ENCODE results near the gene PACS1. TPM values are rescaled to one million over a fixed set of nuclear protein-coding genes. Genes with fewer than 3 reads are reported as not detected.

The PACS1 gene
- total and polyA plus RNA-seq, 4 experiments from 2014 or later = 13.7 to 262 (median 177) TPM

- peaks cover 12 to 55% of the 10 kb centered on the region in 2 donors for H3K36me3 Mint-ChIP-seq
- ChIA-PET CTCF (ENCODE audit: partially characterized antibody) (interaction anchor here (0.7 to 2.4 kb wide), 6 partner anchors 12 to 46 kb away, joined by 3 to 9 read pairs (median 3); partner anchors contain the start of gene YIF1A), POLR2A (ENCODE audit: partially characterized antibody) (interaction anchor here (0.6 to 8.2 kb wide), 11 partner anchors 15 to 653 kb away, joined by 3 to 167 read pairs (median 3); partner anchors contain the start of genes BRMS1, CCDC85B, CNIH2 and TMEM151A)
- H3K27me3 ChIP-seq (ENCODE audit: insufficient read depth, low read length) = no peaks in the 10 kb centered on the region
- H3K9me3 Mint-ChIP-seq = peaks cover 0 to 7% (median 0%) of the 10 kb centered on the region in 8 donors
- intact Hi-C loops (cut with micrococcal nuclease) = loop anchor here (1.0 to 5.0 kb wide), 6 partner anchors 9 to 1351 kb away; partner anchors contain the start of genes ATG2A and YIF1A
- peak; percentile 99 to 100 (median 100) for DNase-seq
- no peaks in the 10 kb centered on the region for H3K9me3 ChIP-seq (ENCODE audit: control insufficient read depth in 1 of 2, low read length in 2 of 2)
- H3K36me3 ChIP-seq (ENCODE audit: insufficient read depth, low read length) = peaks cover 27% of the 10 kb centered on the region
- H3K27me3 Mint-ChIP-seq = no peaks in the 10 kb centered on the region
- peak within 1 kb of the TSS; percentile 88 for H3K27ac ChIP-seq (ENCODE audit: low read depth, low read length)
- peaks cover 23 to 57% (median 38%) of the 10 kb centered on the region in 4 donors for H3K4me1 Mint-ChIP-seq
- H3K4me1 ChIP-seq (ENCODE audit: insufficient read depth, low read length) = peaks cover 48% of the 10 kb centered on the region
- peak within 1 kb of the TSS; percentile 92 to 99 (median 94) for H3K4me3 Mint-ChIP-seq
- H3K4me3 ChIP-seq (ENCODE audit: low read length in 2 of 2) = peak within 1 kb of the TSS; percentile 62 to 84
- H3K27ac Mint-ChIP-seq = peak within 1 kb of the TSS; percentile 94 to 100 (median 98)
Observed at GRCh38 chr11:66268244-66268951, 198.3 kb downstream of the PACS1 start, which contains the start of gene RAB1B. TSS of gene RAB1B (plus strand) at chr11:66268639. CDS start at chr11:66268680, 41 bp downstream.

GRCh38 chr11:66268952-66269905 lies 199.2 kb downstream of the PACS1 start:
- Histone ChIP-seq H3K4me1 (ENCODE audit: insufficient read depth, low read length) (peaks cover 48% of the 10 kb centered on the region), H3K36me3 (ENCODE audit: insufficient read depth, low read length) (peaks cover 31% of the 10 kb centered on the region), H3K27ac (ENCODE audit: low read depth, low read length) (peak overlapping the region; percentile 88), H3K4me3 (ENCODE audit: low read length in 2 of 2) (peak overlapping the region; percentile 62 to 84), H3K27me3 (ENCODE audit: insufficient read depth, low read length) (no peaks in the 10 kb centered on the region), H3K9me3 (ENCODE audit: control insufficient read depth in 1 of 2, low read length in 2 of 2) (no peaks in the 10 kb centered on the region)
- peak overlapping the region; percentile 92 to 99 (median 94) for H3K4me3 Mint-ChIP-seq
- H3K4me1 Mint-ChIP-seq = peaks cover 24 to 65% (median 40%) of the 10 kb centered on the region in 4 donors
- intact Hi-C loops (cut with micrococcal nuclease) = loop anchor here (1.0 to 5.0 kb wide), 6 partner anchors 8 to 1352 kb away; partner anchors contain the start of genes ATG2A and YIF1A
- DNase-seq = peak in 1 of 5 donors; percentile 8
- H3K9me3 Mint-ChIP-seq = peaks cover 0 to 7% (median 0%) of the 10 kb centered on the region in 8 donors
- CTCF ChIA-PET (ENCODE audit: partially characterized antibody) = interaction anchor here (0.7 to 2.4 kb wide), 3 partner anchors 14 to 117 kb away, joined by 3 to 9 read pairs (median 3); partner anchors contain the start of gene YIF1A
- peak overlapping the region; percentile 94 to 100 (median 98) for H3K27ac Mint-ChIP-seq
- H3K36me3 Mint-ChIP-seq = peaks cover 18 to 56% of the 10 kb centered on the region in 2 donors
- POLR2A ChIA-PET (ENCODE audit: partially characterized antibody) = interaction anchor here (0.6 to 8.2 kb wide), 4 partner anchors 14 to 218 kb away, joined by 3 to 167 read pairs (median 4); partner anchors contain the start of genes CNIH2, TMEM151A and YIF1A
- no peaks in the 10 kb centered on the region for H3K27me3 Mint-ChIP-seq

GRCh38 chr11:66271816-66272215 lies 201.7 kb downstream of the PACS1 start:
- H3K27me3 Mint-ChIP-seq = no peaks in the 10 kb centered on the region
- H3K9me3 ChIP-seq (ENCODE audit: control insufficient read depth in 1 of 2, low read length in 2 of 2) = no peaks in the 10 kb centered on the region
- peak overlapping the region in 5 of 7 donors; percentile 35 to 91 (median 50) for H3K27ac Mint-ChIP-seq
- CTCF ChIA-PET (ENCODE audit: partially characterized antibody) = interaction anchor here (0.6 to 3.3 kb wide), 4 partner anchors 10 to 678 kb away, joined by 4 to 15 read pairs (median 6); no protein-coding TSS in a partner anchor
- peaks cover 21 to 69% of the 10 kb centered on the region in 2 donors for H3K36me3 Mint-ChIP-seq
- intact Hi-C loops (cut with micrococcal nuclease) = no loop called here
- no peak overlapping the region for H3K27ac ChIP-seq (ENCODE audit: low read depth, low read length)
- no peak for DNase-seq
- H3K4me1 Mint-ChIP-seq = peaks cover 24 to 66% (median 40%) of the 10 kb centered on the region in 4 donors
- H3K9me3 Mint-ChIP-seq = peaks cover 0 to 5% (median 0%) of the 10 kb centered on the region in 8 donors
- H3K4me3 Mint-ChIP-seq = peak overlapping the region in 3 of 8 donors; percentile 48 to 55 (median 52)
- POLR2A ChIA-PET (ENCODE audit: partially characterized antibody) = interaction anchor here (1.2 to 8.2 kb wide), 2 partner anchors 12 to 19 kb away, joined by 3 to 167 read pairs; partner anchors contain the start of genes CNIH2, TMEM151A and YIF1A
- H3K27me3 ChIP-seq (ENCODE audit: insufficient read depth, low read length) = no peaks in the 10 kb centered on the region
- peaks cover 43% of the 10 kb centered on the region for H3K36me3 ChIP-seq (ENCODE audit: insufficient read depth, low read length)
- no peak overlapping the region for H3K4me3 ChIP-seq (ENCODE audit: low read length in 2 of 2)
- peaks cover 47% of the 10 kb centered on the region for H3K4me1 ChIP-seq (ENCODE audit: insufficient read depth, low read length)

GRCh38 chr11:66272596-66272995 lies 202.5 kb downstream of the PACS1 start:
- CTCF ChIA-PET (ENCODE audit: partially characterized antibody) = interaction anchor here (0.6 to 3.3 kb wide), 4 partner anchors 9 to 221 kb away, joined by 3 to 15 read pairs (median 6); partner anchors contain the start of gene SF3B2
- Mint-ChIP-seq H3K27ac (peak overlapping the region in 5 of 7 donors; percentile 47 to 91 (median 62)), H3K9me3 (peaks cover 0 to 5% (median 0%) of the 10 kb centered on the region in 8 donors), H3K4me3 (peak overlapping the region in 4 of 8 donors; percentile 3 to 62 (median 39)), H3K27me3 (no peaks in the 10 kb centered on the region), H3K36me3 (peaks cover 21 to 67% of the 10 kb centered on the region in 2 donors), H3K4me1 (peaks cover 21 to 64% (median 36%) of the 10 kb centered on the region in 4 donors)
- peaks cover 43% of the 10 kb centered on the region for H3K36me3 ChIP-seq (ENCODE audit: insufficient read depth, low read length)
- H3K4me3 ChIP-seq (ENCODE audit: low read length in 2 of 2) = no peak overlapping the region
- intact Hi-C loops (cut with micrococcal nuclease) = no loop called here
- H3K4me1 ChIP-seq (ENCODE audit: insufficient read depth, low read length) = peaks cover 45% of the 10 kb centered on the region
- DNase-seq = no peak
- H3K27ac ChIP-seq (ENCODE audit: low read depth, low read length) = no peak overlapping the region
- no peaks in the 10 kb centered on the region for H3K27me3 ChIP-seq (ENCODE audit: insufficient read depth, low read length)
- H3K9me3 ChIP-seq (ENCODE audit: control insufficient read depth in 1 of 2, low read length in 2 of 2) = no peaks in the 10 kb centered on the region
- POLR2A ChIA-PET (ENCODE audit: partially characterized antibody) = interaction anchor here (8.2 kb wide), 1 partner anchor 11 kb away, joined by 167 read pairs; the partner anchor contains the start of genes CNIH2 and YIF1A

- peaks cover 21 to 55% of the 10 kb centered on the region in 2 donors for H3K36me3 Mint-ChIP-seq
- intact Hi-C loops (cut with micrococcal nuclease) = no loop called here
- no peak for DNase-seq
- no peaks in the 10 kb centered on the region for H3K9me3 Mint-ChIP-seq
- peaks cover 43% of the 10 kb centered on the region for H3K36me3 ChIP-seq (ENCODE audit: insufficient read depth, low read length)
- H3K27ac ChIP-seq (ENCODE audit: low read depth, low read length) = no peak overlapping the region
- H3K4me3 Mint-ChIP-seq = peak overlapping the region in 1 of 8 donors; percentile 55
- H3K9me3 ChIP-seq (ENCODE audit: control insufficient read depth in 1 of 2, low read length in 2 of 2) = no peaks in the 10 kb centered on the region
- H3K27me3 ChIP-seq (ENCODE audit: insufficient read depth, low read length) = no peaks in the 10 kb centered on the region
- H3K4me1 ChIP-seq (ENCODE audit: insufficient read depth, low read length) = peaks cover 42% of the 10 kb centered on the region
- POLR2A ChIA-PET (ENCODE audit: partially characterized antibody) = interaction anchor here (0.7 kb wide), 1 partner anchor 72 kb away, joined by 3 read pairs; no protein-coding TSS in a partner anchor
- H3K4me1 Mint-ChIP-seq = peaks cover 17 to 56% (median 28%) of the 10 kb centered on the region in 4 donors
- CTCF ChIA-PET (ENCODE audit: partially characterized antibody) = no interaction called here
- peak overlapping the region in 2 of 7 donors; percentile 45 to 50 for H3K27ac Mint-ChIP-seq
- no peak overlapping the region for H3K4me3 ChIP-seq (ENCODE audit: low read length in 2 of 2)
- no peaks in the 10 kb centered on the region for H3K27me3 Mint-ChIP-seq
Observed at GRCh38 chr11:66274219-66274618, 204.1 kb downstream of the PACS1 start.

- Mint-ChIP-seq H3K9me3 (no peaks in the 10 kb centered on the region), H3K27me3 (no peaks in the 10 kb centered on the region), H3K4me3 (no peak overlapping the region), H3K36me3 (peaks cover 21 to 51% of the 10 kb centered on the region in 2 donors), H3K4me1 (peaks cover 10 to 54% (median 21%) of the 10 kb centered on the region in 4 donors), H3K27ac (peak overlapping the region in 2 of 7 donors; percentile 18 to 61)
- POLR2A ChIA-PET (ENCODE audit: partially characterized antibody) = no interaction called here
- peaks cover 43% of the 10 kb centered on the region for H3K36me3 ChIP-seq (ENCODE audit: insufficient read depth, low read length)
- CTCF ChIA-PET (ENCODE audit: partially characterized antibody) = no interaction called here
- DNase-seq = no peak
- no peaks in the 10 kb centered on the region for H3K9me3 ChIP-seq (ENCODE audit: control insufficient read depth in 1 of 2, low read length in 2 of 2)
- peaks cover 31% of the 10 kb centered on the region for H3K4me1 ChIP-seq (ENCODE audit: insufficient read depth, low read length)
- intact Hi-C loops (cut with micrococcal nuclease) = no loop called here
- H3K4me3 ChIP-seq (ENCODE audit: low read length in 2 of 2) = no peak overlapping the region
- no peak overlapping the region for H3K27ac ChIP-seq (ENCODE audit: low read depth, low read length)
- H3K27me3 ChIP-seq (ENCODE audit: insufficient read depth, low read length) = no peaks in the 10 kb centered on the region
Observed at GRCh38 chr11:66275396-66275795, 205.3 kb downstream of the PACS1 start.

Measured in CD4-positive, alpha-beta memory T cell (primary cell).